Middle frontal gyrus (tissue), 1 donor: ENCODE data around the gene AGAP3.

Experiments used
- DNase-seq: peaks from one replicate; pipeline ENCODE4 v3.0.0-alpha.2; 2015; ENCODE audit warnings: low spot score; ENCODE audit errors: extremely low spot score

Gene AGAP3

GRCh38 chr7:151057989-151058780, 28.1 kb upstream of the AGAP3 start:
- peak; percentile 99 for DNase-seq

DNA sequence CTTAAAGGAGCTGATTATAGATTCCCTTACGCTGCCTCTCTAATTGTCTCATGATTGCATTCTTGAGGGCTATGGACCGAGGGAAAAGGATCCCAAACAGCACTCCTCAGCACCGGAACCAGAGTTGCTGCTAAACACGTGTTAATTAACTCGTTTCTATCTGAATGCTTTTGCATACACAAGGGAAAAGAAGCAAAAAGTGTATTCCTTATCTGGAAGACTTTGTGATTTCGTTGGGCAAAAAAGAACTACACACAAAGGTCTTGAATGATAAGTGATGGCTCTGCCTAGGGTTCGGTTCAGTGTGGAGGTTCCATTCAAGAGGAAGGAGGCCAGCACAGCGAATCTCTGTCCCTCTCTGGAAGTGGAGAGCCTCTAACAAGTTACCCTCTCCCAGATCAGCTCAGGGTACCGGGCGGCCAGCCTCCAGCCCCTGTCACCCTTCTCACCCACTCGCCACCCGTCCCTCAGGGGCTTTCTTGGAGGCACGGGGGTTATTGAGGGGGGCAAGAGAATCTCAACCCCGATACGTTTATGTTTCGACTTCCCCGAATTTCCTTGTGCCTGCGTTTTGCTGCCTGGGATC, 27.4 kb upstream of the AGAP3 start:
- no peak for DNase-seq

- DNase-seq: peak; percentile 66
Measured at GRCh38 chr7:151059367-151060112, 26.7 kb upstream of the AGAP3 start, which contains the start of gene SLC4A2. TSS of gene SLC4A2 (plus strand) at chr7:151059589. CDS start at chr7:151061988, 2,399 bp downstream.

DNA sequence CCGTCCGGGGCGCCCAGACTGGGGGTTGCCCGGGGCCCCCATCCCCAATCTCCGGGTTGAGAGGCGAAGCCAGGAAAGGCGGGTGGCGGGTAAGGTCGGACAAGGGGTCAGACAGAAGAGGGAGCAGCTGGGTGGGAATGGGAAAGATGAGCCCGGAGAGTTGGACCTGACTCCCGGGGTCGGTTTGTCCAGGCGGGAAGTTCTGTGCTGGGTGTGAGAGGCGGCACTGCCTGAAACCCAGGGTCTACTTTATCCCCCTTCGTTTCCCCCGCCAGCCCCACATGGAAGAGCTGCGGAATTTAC, 26.2 kb upstream of the AGAP3 start:
- no peak for DNase-seq

- no peak for DNase-seq
Measured at GRCh38 chr7:151060416-151061212, 25.7 kb upstream of the AGAP3 start.

DNA sequence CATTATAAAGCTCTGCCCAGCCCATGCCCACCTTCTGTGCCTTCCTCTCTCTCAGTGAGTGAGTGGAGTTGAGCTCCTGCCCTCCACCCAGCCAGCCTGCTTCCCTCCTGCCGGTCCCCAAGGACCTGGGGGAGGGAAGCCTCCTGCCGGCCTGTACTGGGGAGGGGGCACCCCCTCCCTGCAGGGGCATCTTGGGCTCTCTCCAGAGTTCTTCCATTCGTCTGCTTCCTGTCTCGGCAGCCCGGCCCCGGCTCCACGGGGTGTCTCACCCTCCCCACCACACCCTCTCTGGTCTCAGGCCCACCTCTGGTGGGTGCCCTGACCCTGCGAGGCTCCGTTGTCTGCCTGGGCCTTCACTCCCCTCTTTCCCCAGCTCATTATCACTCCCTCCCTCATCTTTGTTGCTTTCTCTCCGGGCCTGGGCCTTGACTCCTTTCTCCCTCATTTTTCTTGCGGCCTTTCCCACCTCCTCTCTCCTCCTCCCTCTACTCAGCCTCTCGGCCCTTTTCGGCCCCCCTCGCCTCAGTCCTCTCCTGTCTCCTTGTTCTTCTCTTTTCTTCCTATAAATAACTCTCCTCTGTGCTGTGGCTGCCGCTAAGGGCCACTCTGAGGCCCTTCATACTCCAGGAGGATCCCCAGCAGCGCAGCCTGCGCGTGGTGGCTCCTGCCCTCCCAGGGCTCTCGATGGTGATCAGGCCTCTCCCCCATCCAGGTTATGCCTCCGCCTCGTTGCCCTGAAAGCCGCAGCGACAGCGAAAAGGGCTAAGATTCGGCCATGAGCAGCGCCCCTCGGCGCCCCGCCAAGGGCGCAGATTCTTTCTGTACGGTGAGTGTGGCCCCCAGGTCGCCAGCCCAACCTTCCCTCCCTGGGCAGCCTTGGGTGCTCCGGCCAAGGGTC, 24.8 kb upstream of the AGAP3 start:
- DNase-seq: no peak

GRCh38 chr7:151062111-151062398, 24.2 kb upstream of the AGAP3 start:
- DNase-seq: no peak

GRCh38 chr7:151062399-151063211, 23.7 kb upstream of the AGAP3 start:
- no peak for DNase-seq

DNA sequence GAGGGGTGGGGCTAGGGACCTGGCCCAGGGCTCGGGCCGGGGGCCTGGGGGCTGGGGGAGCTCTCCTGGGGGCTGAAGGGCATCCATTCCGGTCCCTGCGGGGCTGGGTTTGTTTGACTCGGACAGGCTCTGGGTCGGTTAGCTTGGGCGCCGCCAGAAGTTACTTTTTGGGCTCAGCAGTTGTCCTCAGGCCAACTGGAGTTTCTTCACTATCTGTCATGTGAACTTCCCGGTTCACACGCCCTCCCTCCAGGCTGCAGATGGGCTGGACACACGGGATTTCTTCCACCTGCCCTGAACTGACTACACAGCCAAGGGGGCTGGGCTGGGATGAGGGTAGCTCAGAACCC, 23.1 kb upstream of the AGAP3 start:
- DNase-seq: no peak

GRCh38 chr7:151064454-151064853, 21.8 kb upstream of the AGAP3 start:
- DNase-seq: no peak

- no peak for DNase-seq
Measured at GRCh38 chr7:151064993-151065392, 21.3 kb upstream of the AGAP3 start.

GRCh38 chr7:151065516-151065915, 20.8 kb upstream of the AGAP3 start:
- DNase-seq: no peak

- DNase-seq: no peak
Measured at GRCh38 chr7:151066273-151066974, 19.9 kb upstream of the AGAP3 start.

DNA sequence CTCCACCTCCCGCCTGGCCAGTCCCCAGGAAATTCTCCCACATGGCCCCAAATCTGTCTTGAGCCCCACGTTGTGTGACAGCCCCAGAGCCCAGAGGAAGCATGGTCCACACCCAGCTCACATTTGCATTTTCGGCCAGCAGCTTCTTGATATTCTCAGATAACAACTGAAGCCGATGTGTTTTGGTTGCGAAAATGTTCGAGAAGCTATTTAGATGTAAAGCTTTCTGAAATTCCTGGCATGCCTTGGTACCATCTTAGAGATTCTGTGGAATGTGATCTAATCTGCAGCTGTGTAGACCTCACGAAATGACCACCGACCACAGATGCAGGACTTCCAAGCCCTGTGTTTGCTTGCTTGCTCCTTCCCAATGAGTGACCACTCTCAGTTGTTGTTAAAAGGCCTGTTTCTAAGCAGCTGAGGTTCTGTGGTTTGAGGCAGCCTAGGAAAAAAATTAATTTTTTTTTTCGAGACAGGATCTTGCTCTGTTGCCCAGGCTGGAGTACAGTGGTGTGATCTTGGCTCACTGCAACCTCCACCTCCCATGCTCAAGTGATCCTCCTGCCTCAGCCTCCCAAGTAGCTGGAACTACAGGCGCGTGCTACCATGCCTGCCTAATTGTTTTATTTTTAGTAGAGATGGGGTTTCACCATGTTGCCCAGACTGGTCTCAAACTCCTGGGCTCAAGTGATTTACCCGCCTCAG, 18.1 kb upstream of the AGAP3 start:
- DNase-seq: no peak

- DNase-seq: no peak
Measured at GRCh38 chr7:151069841-151070573, 16.3 kb upstream of the AGAP3 start.

DNA sequence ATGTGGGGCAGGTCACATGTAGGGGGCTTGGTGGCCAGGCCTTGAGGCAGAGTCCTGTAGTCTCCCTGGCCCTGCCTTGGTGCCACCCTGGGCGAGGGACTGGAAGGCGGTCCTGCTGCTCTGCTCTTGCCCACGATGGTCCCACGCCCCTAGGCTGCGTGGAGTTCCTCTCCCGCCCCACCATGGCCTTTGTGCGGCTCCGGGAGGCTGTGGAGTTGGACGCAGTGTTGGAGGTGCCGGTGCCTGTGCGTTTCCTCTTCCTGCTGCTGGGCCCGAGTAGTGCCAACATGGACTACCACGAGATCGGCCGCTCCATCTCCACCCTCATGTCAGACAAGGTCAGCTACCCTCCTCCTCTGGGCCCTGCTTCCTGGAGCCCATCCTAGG, 15.7 kb upstream of the AGAP3 start:
- no peak for DNase-seq

- DNase-seq: no peak
Measured at GRCh38 chr7:151071032-151071866, 15.0 kb upstream of the AGAP3 start.
